Stimulated activated CD8-positive, alpha-beta memory T cell treated with anti-CD3 and anti-CD28 coated beads, Interleukin-12 subunit alpha, Interleukin-12 subunit beta, amount 100 ng/mL, for 1 hour (primary cell): ENCODE measurements around the gene SMYD3.
"Not testable (repeated sequence)": the region's sequence is repeated elsewhere in the genome, so short reads cannot be mapped to it uniquely, and the experiment has no call there.

ENCODE experiments used
- DNase-seq: peaks from one replicate; pipeline ENCODE4 v3.0.0-alpha.2; 2020; ENCODE audit warnings: low read depth

The SMYD3 gene

GRCh38 chr1:246107516-246108277, 399.4 kb downstream of the SMYD3 start:
- DNase-seq = no peak

GRCh38 chr1:246106342-246106763, 400.7 kb downstream of the SMYD3 start:
- DNase-seq = no peak

GRCh38 chr1:246104927-246105326, 402.2 kb downstream of the SMYD3 start:
- no peak for DNase-seq

GRCh38 chr1:246099570-246099969, 407.5 kb downstream of the SMYD3 start:
- DNase-seq = no peak

GRCh38 chr1:246096356-246096755, 410.7 kb downstream of the SMYD3 start:
- no peak for DNase-seq

GRCh38 chr1:246095443-246095842, 411.6 kb downstream of the SMYD3 start:
- no peak for DNase-seq

GRCh38 chr1:246093230-246093629, 413.8 kb downstream of the SMYD3 start:
- no peak for DNase-seq

- no peak for DNase-seq
Measured at GRCh38 chr1:246092136-246092535, 414.9 kb downstream of the SMYD3 start.

- no peak for DNase-seq
Measured at GRCh38 chr1:246091477-246091876, 415.6 kb downstream of the SMYD3 start.

GRCh38 chr1:246086191-246086590, 420.9 kb downstream of the SMYD3 start:
- no peak for DNase-seq

GRCh38 chr1:246083416-246083815, 423.7 kb downstream of the SMYD3 start:
- no peak for DNase-seq

GRCh38 chr1:246081856-246082668, 425.0 kb downstream of the SMYD3 start:
- no peak for DNase-seq

GRCh38 chr1:246081138-246081702, 425.9 kb downstream of the SMYD3 start:
- no peak for DNase-seq

GRCh38 chr1:246080031-246080430, 427.0 kb downstream of the SMYD3 start:
- no peak for DNase-seq

GRCh38 chr1:246078888-246079252, 428.2 kb downstream of the SMYD3 start:
- no peak for DNase-seq

- no peak for DNase-seq
Measured at GRCh38 chr1:246078126-246078887, 428.8 kb downstream of the SMYD3 start.

GRCh38 chr1:246077476-246077875, 429.6 kb downstream of the SMYD3 start:
- DNase-seq = no peak

- DNase-seq = no peak
Measured at GRCh38 chr1:246074421-246074820, 432.7 kb downstream of the SMYD3 start.

- DNase-seq = no peak
Measured at GRCh38 chr1:246072456-246072955, 434.6 kb downstream of the SMYD3 start.

- DNase-seq = not testable (repeated sequence)
Measured at GRCh38 chr1:246071981-246072380, 435.1 kb downstream of the SMYD3 start.

- DNase-seq = not testable (repeated sequence)
Measured at GRCh38 chr1:246071561-246071960, 435.5 kb downstream of the SMYD3 start.

- DNase-seq = no peak
Measured at GRCh38 chr1:246069581-246069980, 437.5 kb downstream of the SMYD3 start.
